ENCODE measurements around the gene RRBP1. TPM values are rescaled to one million over a fixed set of nuclear protein-coding genes. Genes with fewer than 3 reads are reported as not detected.

Gene RRBP1
- total RNA-seq, 1 experiment from 2014 or later, result 55.8 TPM

- no peak for DNase-seq (ENCODE audit: extremely low read depth, low read depth)
These were observed 43.9 kb downstream of the RRBP1 start for GRCh38 chr20:17637985-17638640.

GRCh38 chr20:17637413-17637780 is 44.6 kb downstream of the RRBP1 start:
- no peak for DNase-seq (ENCODE audit: extremely low read depth, low read depth)

GRCh38 chr20:17636523-17637412 is 45.3 kb downstream of the RRBP1 start:
- DNase-seq (ENCODE audit: extremely low read depth, low read depth), result no peak

DNA sequence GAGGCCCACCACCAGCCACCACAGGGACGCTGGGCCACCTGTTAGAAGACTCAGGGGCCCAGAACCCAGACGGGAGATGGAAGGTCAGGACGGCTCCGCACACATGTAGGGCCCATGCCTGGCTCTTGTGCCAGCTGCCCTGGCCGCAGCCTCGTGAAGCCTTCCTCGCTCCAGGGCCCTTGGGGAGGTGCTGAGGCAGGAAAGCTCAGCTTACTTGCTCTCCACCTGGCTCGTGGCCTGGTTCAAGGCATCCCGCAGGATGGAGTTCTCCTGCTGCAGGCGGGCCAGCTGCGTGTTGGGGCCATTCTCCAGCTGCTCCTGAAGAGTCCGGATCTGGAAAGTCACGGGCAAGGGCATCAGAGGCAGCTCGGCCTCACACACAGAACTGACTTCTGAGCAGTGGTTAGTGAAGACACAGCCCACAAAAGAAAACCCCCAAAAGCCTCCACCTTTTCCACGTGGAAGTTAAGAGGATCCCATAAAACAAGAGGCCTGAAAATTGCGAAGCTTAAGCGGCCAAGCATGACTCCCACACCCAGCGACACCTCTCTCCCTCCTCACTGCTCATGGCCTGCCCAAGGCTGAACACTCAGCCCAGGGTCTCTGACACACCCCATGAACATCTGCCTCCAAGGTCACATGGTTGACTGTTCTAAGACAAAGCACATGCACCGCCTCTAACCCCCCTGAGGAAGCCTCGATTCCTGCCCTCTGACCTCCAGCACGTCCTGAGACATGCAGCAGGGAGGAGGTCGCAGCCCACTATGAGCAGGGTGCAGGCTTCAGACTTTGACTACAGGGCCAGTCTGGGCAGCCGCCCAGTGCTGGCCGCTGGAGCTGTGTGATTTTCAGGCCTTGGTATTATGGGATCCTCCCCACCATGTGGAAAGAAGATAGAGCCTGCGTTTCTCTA is 46.5 kb downstream of the RRBP1 start:
- no peak for DNase-seq (ENCODE audit: extremely low read depth, low read depth)

GRCh38 chr20:17634661-17635331 is 47.2 kb downstream of the RRBP1 start:
- no peak for DNase-seq (ENCODE audit: extremely low read depth, low read depth)

DNA sequence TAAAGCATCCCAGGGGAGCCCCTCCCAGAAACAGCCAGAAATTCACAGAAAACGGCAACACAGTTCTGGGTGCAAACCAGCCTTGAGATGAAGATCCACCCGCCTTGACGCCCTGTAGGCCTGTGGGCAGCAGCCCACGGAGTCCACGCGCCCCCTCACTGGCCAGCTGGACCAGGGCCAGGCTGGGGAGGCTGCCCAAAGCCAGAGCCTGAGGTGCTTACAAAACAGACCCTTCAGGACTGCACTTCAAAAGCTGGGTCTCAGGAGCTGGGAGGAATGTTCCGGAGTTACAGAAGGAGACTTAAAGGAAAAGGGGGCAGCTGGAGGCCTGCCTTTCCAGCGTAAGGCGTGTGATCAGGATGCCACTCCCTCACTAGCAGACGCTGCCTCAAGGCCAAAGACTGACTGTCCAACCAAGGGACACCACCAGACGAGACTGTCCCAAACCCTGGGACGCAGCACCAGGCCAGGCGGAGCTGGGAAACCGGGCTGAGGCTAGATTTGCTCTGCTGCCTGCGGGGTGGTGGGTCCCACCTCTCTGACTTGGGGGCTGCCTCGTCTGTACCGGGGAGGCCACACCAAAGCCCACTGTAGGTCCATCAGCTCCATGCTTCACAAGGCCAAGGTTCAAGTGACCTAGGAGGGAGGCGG is 48.1 kb downstream of the RRBP1 start:
- DNase-seq (ENCODE audit: extremely low read depth, low read depth), result no peak

GRCh38 chr20:17633221-17633849 is 48.7 kb downstream of the RRBP1 start:
- DNase-seq (ENCODE audit: extremely low read depth, low read depth), result no peak

GRCh38 chr20:17631576-17632319 is 50.3 kb downstream of the RRBP1 start:
- DNase-seq (ENCODE audit: extremely low read depth, low read depth), result no peak

GRCh38 chr20:17630806-17631195 is 51.2 kb downstream of the RRBP1 start:
- DNase-seq (ENCODE audit: extremely low read depth, low read depth), result no peak

DNA sequence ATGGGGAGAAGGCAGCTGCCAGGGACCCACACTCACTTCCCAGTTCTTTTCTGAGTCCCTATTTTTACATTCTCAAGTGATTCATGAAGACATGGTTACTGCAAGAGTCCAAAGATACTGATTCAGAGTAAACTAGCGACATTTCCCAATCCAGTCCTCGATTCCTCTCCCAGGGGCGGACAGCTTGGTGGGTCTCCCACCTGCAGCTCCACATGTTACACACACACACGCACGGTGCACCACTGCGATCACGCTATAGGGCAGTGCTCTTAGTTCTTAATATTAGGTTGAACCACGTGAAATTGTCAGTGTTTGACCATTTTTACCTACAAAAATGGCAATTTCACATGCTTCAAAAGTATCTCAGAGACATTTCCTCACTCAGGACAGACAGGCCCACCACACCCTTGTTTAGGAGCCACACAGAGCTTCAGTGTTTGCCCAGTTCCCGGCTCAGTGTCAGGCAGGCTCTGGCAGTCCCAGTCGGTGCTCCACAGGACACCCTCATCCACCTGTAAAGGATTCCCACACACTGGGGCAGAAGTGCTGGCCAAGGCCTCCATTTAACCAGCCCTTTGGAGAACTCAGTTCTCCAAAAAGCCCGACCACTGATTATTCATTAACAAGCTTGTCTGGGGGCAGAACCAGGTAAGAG is 51.8 kb downstream of the RRBP1 start:
- no peak for DNase-seq (ENCODE audit: extremely low read depth, low read depth)

DNA sequence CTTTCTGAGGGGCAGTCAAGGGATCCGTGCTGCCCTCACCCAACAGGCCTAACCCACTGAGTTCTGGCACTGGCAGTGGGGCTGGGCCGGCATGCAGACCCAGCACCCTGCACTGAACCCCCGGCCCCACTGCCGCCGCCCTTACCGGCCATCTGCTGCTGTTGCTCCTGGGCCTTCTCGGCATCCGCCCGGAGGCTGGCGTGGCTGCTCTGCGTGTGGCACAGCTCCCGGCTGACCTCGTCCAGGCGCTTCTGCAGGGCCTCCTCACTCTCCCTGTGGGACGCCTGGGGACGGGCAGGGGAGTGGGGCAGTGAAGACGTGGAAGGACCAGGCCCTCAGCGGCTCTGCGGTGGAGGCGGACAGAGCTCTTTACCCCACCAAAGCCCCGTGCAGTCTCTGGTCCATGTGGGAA is 52.4 kb downstream of the RRBP1 start:
- DNase-seq (ENCODE audit: extremely low read depth, low read depth), result no peak

- DNase-seq (ENCODE audit: extremely low read depth, low read depth), result no peak
These were observed 53.0 kb downstream of the RRBP1 start for GRCh38 chr20:17629025-17629424.

GRCh38 chr20:17628101-17628841 is 53.8 kb downstream of the RRBP1 start:
- DNase-seq (ENCODE audit: extremely low read depth, low read depth), result no peak

- no peak for DNase-seq (ENCODE audit: extremely low read depth, low read depth)
These were observed 54.7 kb downstream of the RRBP1 start for GRCh38 chr20:17627101-17627955.

GRCh38 chr20:17626217-17627007 is 55.6 kb downstream of the RRBP1 start:
- no peak for DNase-seq (ENCODE audit: extremely low read depth, low read depth)
